ENCODE measurements around the gene MED13.

DNA sequence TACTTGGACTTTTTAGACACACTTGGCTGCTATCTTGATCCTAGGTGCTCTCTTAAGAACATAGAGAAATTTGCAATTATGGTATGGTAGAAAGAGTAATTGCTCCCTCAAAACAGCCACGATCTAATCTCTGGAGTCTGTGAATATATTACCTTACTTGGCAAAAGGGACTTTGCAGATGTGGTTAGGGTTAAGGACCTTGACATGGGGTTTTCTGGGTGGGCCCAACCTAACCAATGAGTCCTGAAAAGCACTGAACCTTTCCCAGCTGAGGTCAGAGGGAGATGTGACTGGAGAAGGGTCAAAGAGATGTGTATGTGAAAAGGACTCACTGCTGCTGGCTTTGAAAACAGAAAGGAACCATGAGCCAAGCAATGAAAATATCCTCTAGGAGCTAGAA lies 26.7 kb upstream of the MED13 start:
- TF ChIP-seq POLR2A (IDR thresholded peaks at IDR 0.05): no peak
- TF ChIP-seq, protein P1, sequence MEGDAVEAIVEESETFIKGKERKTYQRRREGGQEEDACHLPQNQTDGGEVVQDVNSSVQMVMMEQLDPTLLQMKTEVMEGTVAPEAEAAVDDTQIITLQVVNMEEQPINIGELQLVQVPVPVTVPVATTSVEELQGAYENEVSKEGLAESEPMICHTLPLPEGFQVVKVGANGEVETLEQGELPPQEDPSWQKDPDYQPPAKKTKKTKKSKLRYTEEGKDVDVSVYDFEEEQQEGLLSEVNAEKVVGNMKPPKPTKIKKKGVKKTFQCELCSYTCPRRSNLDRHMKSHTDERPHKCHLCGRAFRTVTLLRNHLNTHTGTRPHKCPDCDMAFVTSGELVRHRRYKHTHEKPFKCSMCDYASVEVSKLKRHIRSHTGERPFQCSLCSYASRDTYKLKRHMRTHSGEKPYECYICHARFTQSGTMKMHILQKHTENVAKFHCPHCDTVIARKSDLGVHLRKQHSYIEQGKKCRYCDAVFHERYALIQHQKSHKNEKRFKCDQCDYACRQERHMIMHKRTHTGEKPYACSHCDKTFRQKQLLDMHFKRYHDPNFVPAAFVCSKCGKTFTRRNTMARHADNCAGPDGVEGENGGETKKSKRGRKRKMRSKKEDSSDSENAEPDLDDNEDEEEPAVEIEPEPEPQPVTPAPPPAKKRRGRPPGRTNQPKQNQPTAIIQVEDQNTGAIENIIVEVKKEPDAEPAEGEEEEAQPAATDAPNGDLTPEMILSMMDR (IDR thresholded peaks at IDR 0.05): no peak
